PC-9 (cell line): Measurements from ENCODE around the gene BCKDK. TPM values are rescaled to one million over a fixed set of nuclear protein-coding genes. Genes with fewer than 3 reads are reported as not detected.

ENCODE experiments used
- BruUV-seq: library from RNA; stranded (reverse); fragments of 400-500 nt; replicated peaks from 2 replicates; lab custom pipeline; 2021; lab: Mats Ljungman, UMichigan
- CTCF ChIA-PET: fragments of 300-600 bp; sonication (Branson Sonifier 250); formaldehyde crosslinking; loops from one replicate; lab custom pipeline; 2022; ENCODE audit warnings: antibody characterized with exemption; lab: Charles Lee
- POLR2A ChIA-PET: fragments of 300-600 bp; sonication (Branson Sonifier 250); formaldehyde crosslinking; loops from one replicate; lab custom pipeline; 2022; ENCODE audit warnings: antibody characterized with exemption; ENCODE audit not compliant: unreplicated experiment; lab: Charles Lee
- DNase-seq, 2 experiments: peaks; one replicate each; pipeline versions ENCODE4 v3.0.0 to v3.0.0-alpha.2; 2015 to 2022; ENCODE audit warnings: mixed read lengths in 1 of 2
- H2AFZ ChIP-seq: fragments of 200-600 bp; sonication (generic); 2 replicates; pipeline ENCODE4 v1.8.1; 2017; ENCODE audit warnings: antibody characterized with exemption
- H3F3A ChIP-seq: fragments of 200-600 bp; sonication (generic); 2 replicates; pipeline ENCODE4 v1.8.1; 2017; ENCODE audit warnings: antibody characterized with exemption, mild to moderate bottlenecking, low read depth; ENCODE audit not compliant: insufficient read depth
- H3K27ac ChIP-seq: fragments of 200-600 bp; sonication (generic); 2 replicates; pipeline ENCODE4 v1.6.1; 2016; ENCODE audit warnings: mixed run types
- H3K27me3 ChIP-seq: fragments of 200-600 bp; sonication (generic); 2 replicates; pipeline ENCODE4 v1.6.1; 2016; ENCODE audit warnings: low read depth, mixed run types; ENCODE audit not compliant: insufficient read depth
- H3K36me3 ChIP-seq: fragments of 200-600 bp; sonication (generic); 2 replicates; pipeline ENCODE4 v1.6.1; 2016; ENCODE audit warnings: low read depth, mixed run types
- H3K4me1 ChIP-seq: fragments of 200-600 bp; sonication (generic); replicated peaks from 2 replicates; pipeline ENCODE4 v1.6.1; 2016; ENCODE audit warnings: mixed run types; ENCODE audit not compliant: insufficient read depth
- H3K4me2 ChIP-seq: fragments of 200-600 bp; sonication (generic); 2 replicates; pipeline ENCODE4 v1.6.1; 2017; ENCODE audit warnings: mixed run types
- H3K4me3 ChIP-seq: fragments of 200-600 bp; sonication (generic); 2 replicates; pipeline ENCODE4 v1.6.1; 2016; ENCODE audit warnings: mixed run types
- H3K79me2 ChIP-seq: fragments of 200-600 bp; sonication (generic); 2 replicates; pipeline ENCODE4 v1.6.1; 2017; ENCODE audit warnings: low read depth, mixed run types
- H3K9me2 ChIP-seq: fragments of 200-600 bp; sonication (generic); 2 replicates; pipeline ENCODE4 v1.8.1; 2017; ENCODE audit warnings: mild to moderate bottlenecking; ENCODE audit not compliant: insufficient read depth
- H3K9me3 ChIP-seq: fragments of 200-600 bp; sonication (generic); 2 replicates; pipeline ENCODE4 v1.8.1; 2016; ENCODE audit warnings: low read depth; ENCODE audit not compliant: insufficient read depth
- H4K20me1 ChIP-seq: fragments of 200-600 bp; sonication (generic); 2 replicates; pipeline ENCODE4 v1.8.1; 2017; ENCODE audit not compliant: insufficient read depth
- CTCF ChIP-seq: fragments of 200-600 bp; sonication (generic); conservative IDR thresholded peaks from 2 replicates; pipeline ENCODE4 v1.6.1; 2017; ENCODE audit warnings: mixed run types, antibody characterized with exemption, mild to moderate bottlenecking, moderate library complexity
- EZH2 ChIP-seq: fragments of 200-600 bp; sonication (generic); IDR thresholded peaks from 2 replicates; pipeline ENCODE4 v1.8.0; 2017; ENCODE audit warnings: antibody characterized with exemption, low read depth
- intact Hi-C: fragments of 100-400 bp; cut with micrococcal nuclease; formaldehyde crosslinking; loops from one replicate; pipeline ENCODE4 v1.10.0; 2022; ENCODE audit not compliant: unreplicated experiment
- total RNA-seq: library from RNA; stranded (reverse); gene quantifications from 2 replicates; pipeline ENCODE4 v1.2.3, GENCODE V29; 2021

BCKDK gene
- total RNA-seq, 1 experiment from 2014 or later = 41.5 TPM

- Histone ChIP-seq H2AFZ (no peak overlapping the region), H3K9me3 (no peaks in the 10 kb centered on the region), H3K4me3 (no peak overlapping the region), H3F3A (peaks cover 8% of the 10 kb centered on the region; the same call in 1 of the 2 replicates), H3K4me1 (peaks cover 10% of the 10 kb centered on the region; the same call in 1 of the 2 replicates), H3K36me3 (no peaks in the 10 kb centered on the region), H3K9me2 (no peaks in the 10 kb centered on the region), H3K27me3 (no peaks in the 10 kb centered on the region), H3K4me2 (no peak overlapping the region), H3K79me2 (no peaks in the 10 kb centered on the region), H3K27ac (no peak overlapping the region), H4K20me1 (no peaks in the 10 kb centered on the region)
- DNase-seq = no peak
- CTCF ChIA-PET = interaction anchor here (0.7 kb wide), 1 partner anchor 159 kb away, joined by 9 read pairs; no protein-coding TSS in a partner anchor
- TF ChIP-seq CTCF = no peak
- no peak for TF ChIP-seq EZH2
- intact Hi-C loops = no loop called here
- POLR2A ChIA-PET = interaction anchor here (0.7 kb wide), 1 partner anchor 229 kb away, joined by 3 read pairs; no protein-coding TSS in a partner anchor
- no TSS peak for BruUV-seq
Measured at GRCh38 chr16:31157136-31157535, 49.0 kb downstream of the BCKDK start.

Other genes with a start within 250 kb of the BCKDK start
- gene BCL7C, start 214.3 kb upstream of the BCKDK start, total RNA-seq = 59.3 and 66.9 TPM in 2 replicates
- gene CTF1, start 211.8 kb upstream of the BCKDK start, total RNA-seq = 11.6 and 17.0 TPM in 2 replicates
- gene FBXL19, start 184.8 kb upstream of the BCKDK start, total RNA-seq = 70.8 and 72.7 TPM in 2 replicates
- gene ORAI3, start 159.3 kb upstream of the BCKDK start, total RNA-seq = 40.7 and 43.5 TPM in 2 replicates
- 29.6 and 33.2 TPM in 2 replicates for gene SETD1A, start 150.6 kb upstream of the BCKDK start, total RNA-seq
- gene HSD3B7, start 123.2 kb upstream of the BCKDK start, total RNA-seq = 34.8 and 44.2 TPM in 2 replicates
- gene STX1B, start 97.7 kb upstream of the BCKDK start, total RNA-seq = 3.9 and 5.6 TPM in 2 replicates
- gene STX4, start 74.8 kb upstream of the BCKDK start, total RNA-seq = 85.8 and 100 TPM in 2 replicates
- gene ZNF668, start 34.1 kb upstream of the BCKDK start, total RNA-seq = 13.2 and 17.4 TPM in 2 replicates
- gene ZNF646, start 34.0 kb upstream of the BCKDK start, total RNA-seq = 25.4 and 30.7 TPM in 2 replicates
- gene PRSS53, start 19.4 kb upstream of the BCKDK start, total RNA-seq = 7.7 and 9.2 TPM in 2 replicates
- gene VKORC1, start 13.6 kb upstream of the BCKDK start, total RNA-seq = 46.0 and 59.9 TPM in 2 replicates
- gene KAT8, start 9.3 kb downstream of the BCKDK start, total RNA-seq = 81.4 and 84.3 TPM in 2 replicates
- 147 and 154 TPM in 2 replicates for gene PRSS8, start 27.3 kb downstream of the BCKDK start, total RNA-seq
- 4.1 and 6.8 TPM in 2 replicates for gene PRSS36, start 41.7 kb downstream of the BCKDK start, total RNA-seq
- gene FUS, start 71.8 kb downstream of the BCKDK start, total RNA-seq = 429 and 637 TPM in 2 replicates
- gene PYCARD, start 94.4 kb downstream of the BCKDK start, total RNA-seq = 72.9 and 107 TPM in 2 replicates
- gene TRIM72, start 105.7 kb downstream of the BCKDK start, total RNA-seq = 0.09 TPM in 1 of 2 replicates, not detected in the other
- not detected in 2 replicates for gene PYDC1, start 108.7 kb downstream of the BCKDK start, total RNA-seq
- gene ITGAM, start 151.6 kb downstream of the BCKDK start, total RNA-seq = 0.90 and 1.3 TPM in 2 replicates
- gene ITGAX, start 246.8 kb downstream of the BCKDK start, total RNA-seq = 1.1 and 1.2 TPM in 2 replicates